Measurements from ENCODE around the gene MTMR3. TPM values are rescaled to one million over a fixed set of nuclear protein-coding genes. Genes with fewer than 3 reads are reported as not detected.

Gene MTMR3
- total and polyA plus RNA-seq, 2 of the 8 experiments (the other 6 are each of a cell fraction or from before 2014, with no cell fraction given) = 16.9 to 18.5 TPM

DNA sequence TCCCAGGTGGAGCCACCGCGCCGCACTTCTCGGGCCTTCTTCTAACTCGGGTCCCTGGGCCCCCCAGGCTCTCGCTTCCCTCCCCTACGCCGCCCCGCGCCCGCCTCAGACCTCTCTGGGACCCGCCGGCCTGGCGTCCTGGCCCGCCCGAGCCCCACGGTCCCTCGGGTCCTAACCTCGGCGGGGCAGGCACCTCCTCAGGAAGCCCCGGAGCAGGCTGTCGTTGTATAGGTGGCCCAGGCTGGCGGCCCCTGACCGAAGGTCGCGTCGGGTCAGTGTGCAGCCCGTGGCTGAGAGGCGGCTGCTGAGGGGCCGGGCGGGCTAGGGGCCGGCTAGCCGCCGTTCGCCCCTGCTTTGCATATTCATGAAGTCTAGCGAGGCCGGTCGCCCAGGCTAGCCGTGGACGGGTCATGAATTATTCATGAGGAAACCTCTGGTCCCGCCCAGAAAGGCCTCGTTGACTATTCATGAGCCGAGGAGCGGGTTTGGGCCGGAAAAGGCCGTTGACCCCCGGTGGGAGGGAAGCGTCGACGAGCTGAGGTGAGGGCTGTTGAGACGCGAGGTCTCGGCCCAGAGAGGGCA lies 197.1 kb downstream of the MTMR3 start, which contains the start of gene HORMAD2 (continued):
- no peak for TF ChIP-seq SP2 (IDR thresholded peaks at IDR 0.05; ENCODE audit: low read length)
- TF ChIP-seq NANOG (IDR thresholded peaks at IDR 0.05; ENCODE audit: insufficient read depth, low read depth, low read length, poor library complexity, severe bottlenecking) = peak; percentile 33
- peak; percentile 39 for TF ChIP-seq PHF8 (conservative IDR thresholded peaks at IDR 0.05; ENCODE audit: low read depth, low read length)
- TF ChIP-seq POU5F1 (IDR thresholded peaks at IDR 0.05; ENCODE audit: low read depth, low read length) = peak; percentile 80; the same call in 1 of the 2 replicates
- TF ChIP-seq HDAC6 (IDR thresholded peaks at IDR 0.05; ENCODE audit: low read depth, low read length) = no peak

Small RNA genes within 50 kb of the gene (microRNA-seq; reads per million reads assigned to microRNA genes)
- gene MIR6818 (ENCODE audit: borderline microRNAs expressed in 2 of 2, borderline number of aligned reads in 2 of 2, borderline replicate concordance in 1 of 2) = 0 reads per million in 2 experiments

Small RNA genes within 50 kb of the gene (small RNA-seq; reads per million reads assigned to genes)
- gene MIR6818 (ENCODE audit: insufficient read depth) = not detected
- not detected for gene RNU6-331P (ENCODE audit: insufficient read depth)

Other genes with a start within 250 kb of the MTMR3 start
- gene CABP7, start 163.2 kb upstream of the MTMR3 start, total RNA-seq (2021; fragmentation: NEBNext Ultra II Directional; extraction: Animal tissue kit (Norgen Biotek cat#: 25700)) = 0.20 and 0.34 TPM in 2 replicates
- gene CABP7, start 163.2 kb upstream of the MTMR3 start, polyA plus RNA-seq (2011; rRNA removed) = 0.36 and 1.0 TPM in 2 replicates
- gene ZMAT5, start 116.2 kb upstream of the MTMR3 start, total RNA-seq (2021; fragmentation: NEBNext Ultra II Directional; extraction: Animal tissue kit (Norgen Biotek cat#: 25700)) = 13.8 and 14.0 TPM in 2 replicates
- gene ZMAT5, start 116.2 kb upstream of the MTMR3 start, polyA plus RNA-seq (2011; rRNA removed) = 35.6 and 38.3 TPM in 2 replicates
- gene UQCR10, start 115.8 kb upstream of the MTMR3 start, total RNA-seq (2021; fragmentation: NEBNext Ultra II Directional; extraction: Animal tissue kit (Norgen Biotek cat#: 25700)) = 102 and 106 TPM in 2 replicates
- gene UQCR10, start 115.8 kb upstream of the MTMR3 start, polyA plus RNA-seq (2011; rRNA removed) = 253 and 260 TPM in 2 replicates
- 35.8 and 35.9 TPM in 2 replicates for gene ASCC2, start 44.9 kb upstream of the MTMR3 start, total RNA-seq (2021; fragmentation: NEBNext Ultra II Directional; extraction: Animal tissue kit (Norgen Biotek cat#: 25700))
- 35.0 and 40.4 TPM in 2 replicates for gene ASCC2, start 44.9 kb upstream of the MTMR3 start, polyA plus RNA-seq (2011; rRNA removed)
- gene HORMAD2, start 197.3 kb downstream of the MTMR3 start, total RNA-seq (2021; fragmentation: NEBNext Ultra II Directional; extraction: Animal tissue kit (Norgen Biotek cat#: 25700)) = not detected in 2 replicates
- gene HORMAD2, start 197.3 kb downstream of the MTMR3 start, polyA plus RNA-seq (2011; rRNA removed) = 0.03 TPM in 1 of 2 replicates, not detected in the other